Smooth muscle cell (in vitro differentiated cells): Measurements from ENCODE around the gene LMX1B. TPM values are rescaled to one million over a fixed set of nuclear protein-coding genes. Genes with fewer than 3 reads are reported as not detected.
A peak's percentile ranks its signal among the peaks of the same experiment; 100 is the strongest.

ENCODE experiments used
- DNase-seq: peaks from one replicate; lab custom pipeline; 2025; ENCODE audit not compliant: unreplicated experiment; lab: John Stamatoyannopoulos, UW
- H2AFZ ChIP-seq: fragments of 200-600 bp; sonication (generic); 2 replicates; pipeline ENCODE4 v1.6.0; 2016; ENCODE audit warnings: antibody characterized with exemption, low read depth, mild to moderate bottlenecking
- H3F3A ChIP-seq: fragments of 200-600 bp; sonication (generic); 2 replicates; pipeline ENCODE4 v1.6.0; 2017; ENCODE audit warnings: antibody characterized with exemption, low read depth
- H3K27ac ChIP-seq: fragments of 200-600 bp; sonication (generic); 2 replicates; pipeline ENCODE4 v1.5.1; 2016; ENCODE audit warnings: low read depth, mild to moderate bottlenecking
- H3K27me3 ChIP-seq: fragments of 200-600 bp; sonication (generic); 2 replicates; pipeline ENCODE4 v1.6.1; 2016; ENCODE audit warnings: low read depth, mild to moderate bottlenecking
- H3K36me3 ChIP-seq: fragments of 200-600 bp; sonication (generic); 2 replicates; pipeline ENCODE4 v1.5.1; 2016; ENCODE audit warnings: low read depth
- H3K4me1 ChIP-seq: fragments of 200-600 bp; sonication (generic); 2 replicates; pipeline ENCODE4 v1.5.1; 2016; ENCODE audit warnings: low read depth
- H3K4me2 ChIP-seq: fragments of 200-600 bp; sonication (generic); 2 replicates; pipeline ENCODE4 v1.6.0; 2016; ENCODE audit warnings: mild to moderate bottlenecking
- H3K4me3 ChIP-seq: fragments of 200-600 bp; sonication (generic); 2 replicates; pipeline ENCODE4 v1.5.1; 2016; ENCODE audit warnings: mild to moderate bottlenecking
- H3K79me2 ChIP-seq: fragments of 200-600 bp; sonication (generic); 2 replicates; pipeline ENCODE4 v1.6.0; 2016; ENCODE audit warnings: low read depth, mild to moderate bottlenecking
- H3K9ac ChIP-seq: fragments of 200-600 bp; sonication (generic); 2 replicates; pipeline ENCODE4 v1.6.0; 2016; ENCODE audit warnings: low read depth
- H3K9me3 ChIP-seq: fragments of 200-600 bp; sonication (generic); replicated peaks from 2 replicates; pipeline ENCODE4 v1.5.1; 2016; ENCODE audit warnings: low read depth
- H4K20me1 ChIP-seq: fragments of 200-600 bp; sonication (generic); 2 replicates; pipeline ENCODE4 v1.6.0; 2016; ENCODE audit warnings: low read depth
- WGBS: methylation state at CpG from one replicate; pipeline ENCODE4 v1.1.7; 2016; ENCODE audit warnings: low lambda C conversion rate; 5-methylcytosine and 5-hydroxymethylcytosine counted together
- polyA plus RNA-seq: library from polyadenylated mRNA; unstranded; fragments of >200 nt; fragmentation: Nextera tagmentation; extraction: Ambion mirVana; gene quantifications from 2 replicates; pipeline ENCODE4 v1.2.1, GENCODE V29; 2016
- total RNA-seq: library from RNA; depleted of rRNA; stranded (reverse); fragments of >200 nt; gene quantifications from 2 replicates; pipeline ENCODE4 v1.2.3, GENCODE V29; 2014
- TF ChIP-seq, protein P1 (sequence below): fragments of 200-600 bp; sonication (generic); IDR thresholded peaks from 2 replicates; pipeline ENCODE4 v1.5.1; 2017; ENCODE audit warnings: borderline replicate concordance, mild to moderate bottlenecking, antibody characterized with exemption; ENCODE audit not compliant: insufficient read depth, poor library complexity, severe bottlenecking

LMX1B gene
- total and polyA plus RNA-seq, 2 experiments from 2014 or later = not detected

DNA sequence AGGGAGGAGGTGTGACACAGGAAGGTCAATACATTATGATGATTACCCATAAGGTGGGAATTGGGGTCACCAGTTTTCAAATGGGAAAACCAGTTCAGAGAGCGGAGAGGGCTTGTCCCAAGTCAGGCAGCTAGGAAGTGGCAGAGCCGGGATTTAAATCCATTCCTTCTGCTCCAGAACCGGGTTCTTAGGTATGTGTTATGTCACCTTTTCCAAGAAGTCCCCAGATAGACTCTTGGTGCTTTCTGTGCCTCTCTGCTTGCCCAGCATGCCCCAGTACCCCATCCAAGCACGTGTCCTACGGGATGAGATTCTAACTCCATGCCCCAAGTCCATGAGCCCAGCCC, 69.9 kb downstream of the LMX1B start:
- TF ChIP-seq, protein P1, sequence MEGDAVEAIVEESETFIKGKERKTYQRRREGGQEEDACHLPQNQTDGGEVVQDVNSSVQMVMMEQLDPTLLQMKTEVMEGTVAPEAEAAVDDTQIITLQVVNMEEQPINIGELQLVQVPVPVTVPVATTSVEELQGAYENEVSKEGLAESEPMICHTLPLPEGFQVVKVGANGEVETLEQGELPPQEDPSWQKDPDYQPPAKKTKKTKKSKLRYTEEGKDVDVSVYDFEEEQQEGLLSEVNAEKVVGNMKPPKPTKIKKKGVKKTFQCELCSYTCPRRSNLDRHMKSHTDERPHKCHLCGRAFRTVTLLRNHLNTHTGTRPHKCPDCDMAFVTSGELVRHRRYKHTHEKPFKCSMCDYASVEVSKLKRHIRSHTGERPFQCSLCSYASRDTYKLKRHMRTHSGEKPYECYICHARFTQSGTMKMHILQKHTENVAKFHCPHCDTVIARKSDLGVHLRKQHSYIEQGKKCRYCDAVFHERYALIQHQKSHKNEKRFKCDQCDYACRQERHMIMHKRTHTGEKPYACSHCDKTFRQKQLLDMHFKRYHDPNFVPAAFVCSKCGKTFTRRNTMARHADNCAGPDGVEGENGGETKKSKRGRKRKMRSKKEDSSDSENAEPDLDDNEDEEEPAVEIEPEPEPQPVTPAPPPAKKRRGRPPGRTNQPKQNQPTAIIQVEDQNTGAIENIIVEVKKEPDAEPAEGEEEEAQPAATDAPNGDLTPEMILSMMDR = no peak
- Histone ChIP-seq H3K4me1 (no peaks in the 10 kb centered on the region), H3K9me3 (no peaks in the 10 kb centered on the region), H3K4me2 (peak overlapping the region; percentile 81), H2AFZ (no peak overlapping the region), H3K27ac (no peak overlapping the region), H3K4me3 (no peak overlapping the region), H3K36me3 (no peaks in the 10 kb centered on the region), H4K20me1 (no peaks in the 10 kb centered on the region), H3F3A (no peaks in the 10 kb centered on the region), H3K9ac (no peak overlapping the region), H3K27me3 (peaks cover 100% of the 10 kb centered on the region), H3K79me2 (no peaks in the 10 kb centered on the region)
- WGBS = 64% methylated on average over 5 of the region's 5 CpGs
- no peak for DNase-seq

DNA sequence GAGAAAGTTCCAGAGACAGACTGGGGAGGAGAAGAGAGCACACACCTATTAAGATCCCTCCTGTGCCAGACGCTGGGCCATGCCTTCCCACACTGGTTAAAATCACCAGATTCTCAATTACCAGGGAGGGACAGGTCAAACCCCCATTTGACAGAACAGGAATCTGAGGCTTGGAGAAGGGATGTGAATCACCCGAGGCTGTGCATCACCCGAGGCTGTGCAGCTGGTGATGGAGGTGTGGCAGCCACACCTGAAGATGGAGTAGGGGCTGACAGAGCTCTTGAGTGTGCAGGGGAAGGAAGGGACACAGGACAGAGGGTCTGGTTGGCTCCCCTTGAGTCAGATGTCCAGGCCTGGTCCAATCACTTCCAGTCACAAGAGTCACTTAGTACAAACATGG, 70.6 kb downstream of the LMX1B start:
- DNase-seq = no peak
- Histone ChIP-seq H3K9ac (no peak overlapping the region), H3K79me2 (no peaks in the 10 kb centered on the region), H4K20me1 (no peaks in the 10 kb centered on the region), H3K4me1 (no peaks in the 10 kb centered on the region), H3K4me3 (no peak overlapping the region), H3K4me2 (no peak overlapping the region), H3K27ac (no peak overlapping the region), H3K27me3 (peaks cover 100% of the 10 kb centered on the region), H2AFZ (no peak overlapping the region), H3K36me3 (no peaks in the 10 kb centered on the region), H3F3A (no peaks in the 10 kb centered on the region), H3K9me3 (no peaks in the 10 kb centered on the region)
- TF ChIP-seq, protein P1 = no peak
- WGBS = 76% methylated on average over 3 of the region's 3 CpGs

DNA sequence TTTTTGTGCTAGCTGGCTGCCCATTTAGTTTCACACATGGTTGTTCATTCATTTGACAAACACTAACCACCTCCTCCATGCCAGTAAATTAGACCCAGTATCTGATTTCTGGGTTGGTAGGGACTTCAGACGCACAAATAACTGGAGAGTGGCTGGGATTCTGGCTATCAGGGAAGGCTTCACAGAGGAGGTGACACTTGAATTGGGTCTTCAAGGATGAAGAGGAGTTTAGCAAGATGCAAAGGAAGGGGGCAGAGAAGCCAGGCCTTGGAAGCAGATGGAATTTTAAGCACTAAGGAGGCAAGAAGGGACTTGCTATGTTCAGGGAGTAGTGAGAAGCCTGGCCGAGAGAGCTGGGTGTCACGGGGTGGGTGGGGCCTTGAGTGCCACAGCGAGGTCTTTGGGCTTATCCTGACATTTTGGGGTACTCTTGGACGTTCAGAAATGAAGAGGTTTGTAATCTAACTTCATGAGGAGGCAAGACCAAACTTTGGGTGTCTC, 71.3 kb downstream of the LMX1B start:
- Histone ChIP-seq H3F3A (no peaks in the 10 kb centered on the region), H3K4me3 (no peak overlapping the region), H3K9ac (no peak overlapping the region), H3K4me2 (no peak overlapping the region), H2AFZ (no peak overlapping the region), H3K27ac (no peak overlapping the region), H4K20me1 (no peaks in the 10 kb centered on the region), H3K36me3 (no peaks in the 10 kb centered on the region), H3K27me3 (peaks cover 95% of the 10 kb centered on the region), H3K79me2 (no peaks in the 10 kb centered on the region), H3K9me3 (no peaks in the 10 kb centered on the region), H3K4me1 (no peaks in the 10 kb centered on the region)
- TF ChIP-seq, protein P1 = no peak
- DNase-seq = no peak
- WGBS = 70% methylated on average over 5 of the region's 5 CpGs

DNA sequence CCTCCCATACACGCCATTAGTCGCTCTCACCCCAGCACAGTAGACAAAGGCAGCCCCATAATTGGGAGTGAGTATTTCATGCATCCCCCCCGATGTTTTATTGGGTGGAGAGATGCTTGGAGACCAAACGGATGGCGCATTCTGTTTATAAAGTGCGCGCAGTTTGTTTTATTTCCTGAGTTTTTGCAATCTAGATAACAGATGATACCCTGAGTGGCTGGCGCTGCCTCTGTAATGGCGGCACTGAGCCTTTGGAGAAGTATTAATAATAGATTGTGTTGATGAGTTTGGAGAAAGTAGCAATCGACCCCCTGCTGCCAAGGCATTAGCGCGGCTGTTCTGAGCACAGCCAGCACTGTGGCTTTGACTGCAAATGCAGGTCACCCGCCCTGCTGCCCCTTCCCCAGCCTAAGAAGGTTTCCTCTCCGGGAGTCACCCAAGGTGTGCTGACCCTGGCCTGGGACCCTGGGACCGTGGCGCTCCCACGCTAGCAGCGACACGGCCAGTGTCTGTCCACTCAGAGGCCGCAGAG, 74.3 kb downstream of the LMX1B start:
- Histone ChIP-seq H3K36me3 (no peaks in the 10 kb centered on the region), H3K79me2 (no peaks in the 10 kb centered on the region), H3K4me2 (no peak overlapping the region), H3K9ac (no peak overlapping the region), H3K9me3 (no peaks in the 10 kb centered on the region), H2AFZ (no peak overlapping the region), H3K4me1 (no peaks in the 10 kb centered on the region), H3K27ac (no peak overlapping the region), H3K27me3 (peaks cover 70% of the 10 kb centered on the region), H4K20me1 (no peaks in the 10 kb centered on the region), H3K4me3 (no peak overlapping the region), H3F3A (no peaks in the 10 kb centered on the region)
- TF ChIP-seq, protein P1 = no peak
- no peak for DNase-seq
- WGBS = 75% methylated on average over 20 of the region's 20 CpGs
